Caki2 (cell line): Measurements from ENCODE around the gene GRIK2. TPM values are rescaled to one million over a fixed set of nuclear protein-coding genes. Genes with fewer than 3 reads are reported as not detected.
"Not testable (repeated sequence)": the region's sequence is repeated elsewhere in the genome, so short reads cannot be mapped to it uniquely, and the experiment has no call there.

Source experiments
- DNase-seq: peaks from one replicate; pipeline ENCODE4 v3.0.0-alpha.2; 2015; ENCODE audit warnings: low read depth
- in situ Hi-C: cut with HindIII; loops from 2 replicates; pipeline ENCODE4 v1.10.0; 2016; ENCODE audit warnings: low sequenced_read_pairs, low pct_unique_long_range_greater_than_20kb, mixed read lengths
- total RNA-seq: library from RNA; depleted of rRNA; stranded (reverse); fragments of >200 nt; shearing (Covaris generic); gene quantifications from 2 replicates; pipeline ENCODE4 v1.2.3, GENCODE V29; 2014; ENCODE audit warnings: low replicate concordance; rRNA removed

Gene GRIK2
- 0.03 TPM in 1 of 2 replicates, not detected in the other for total RNA-seq

DNA sequence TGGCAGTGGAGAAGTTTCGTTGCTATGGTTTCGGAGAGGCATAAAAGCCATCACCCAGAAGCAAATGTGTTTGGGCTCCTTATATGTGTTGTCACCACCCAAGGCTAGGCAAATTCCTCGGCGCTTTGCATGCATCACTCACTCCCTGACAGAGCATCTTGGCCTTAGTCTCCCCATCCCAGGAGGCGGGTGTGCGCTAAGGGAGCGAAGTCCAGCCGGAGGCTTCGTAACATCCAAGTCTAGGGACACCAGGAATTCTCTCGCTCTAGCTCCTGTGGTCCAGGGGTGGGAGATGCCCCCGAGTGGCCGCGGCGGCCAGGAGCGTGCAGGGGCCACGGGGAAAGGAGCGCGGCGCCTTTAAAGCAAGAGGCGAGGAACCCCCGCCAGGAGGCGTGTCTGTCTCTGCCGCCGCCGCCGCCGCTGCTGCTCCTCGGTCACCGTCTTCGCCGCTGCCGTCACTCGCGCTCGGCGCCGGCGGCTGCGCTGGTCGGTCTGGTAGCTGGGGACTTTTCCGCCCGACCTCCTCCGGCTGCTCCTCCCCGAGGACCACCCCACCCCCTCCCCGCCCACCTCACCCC is at the start of gene GRIK2:
Gene GRIK2, plus strand, starts transcription at position 458 of the 578 bp plus-strand sequence.
- DNase-seq: peak; percentile 52
- in situ Hi-C loops: no loop called here

- no peak for DNase-seq
- in situ Hi-C loops: no loop called here
Observed at GRCh38 chr6:101344885-101345284, 48.6 kb upstream of the GRIK2 start.

DNA sequence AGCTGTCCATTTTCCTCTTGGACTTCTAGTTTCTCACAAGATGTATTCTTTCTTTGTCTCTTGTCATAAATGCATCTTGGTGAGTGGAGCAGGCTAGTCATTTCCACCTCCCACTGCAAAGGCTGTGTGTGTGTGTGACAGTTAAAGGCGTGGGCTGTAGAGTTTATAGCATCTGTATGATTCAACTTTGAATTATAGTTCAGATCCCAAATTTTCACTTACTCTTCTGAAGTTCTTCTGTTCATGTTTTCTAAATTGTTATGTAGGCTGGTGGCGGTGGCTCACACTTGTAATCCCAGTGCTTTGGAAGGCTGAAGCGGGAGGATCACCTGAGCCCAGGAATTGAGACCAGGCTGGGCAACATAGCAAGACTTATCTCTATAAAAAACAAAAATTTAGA is 44.7 kb upstream of the GRIK2 start:
- DNase-seq: no peak

GRCh38 chr6:101350631-101351030 is 42.9 kb upstream of the GRIK2 start:
- DNase-seq, in situ Hi-C loops: not testable (repeated sequence)

More for the DNA sequence above, 44.7 kb upstream of the GRIK2 start:
- in situ Hi-C loops: no loop called here

DNA sequence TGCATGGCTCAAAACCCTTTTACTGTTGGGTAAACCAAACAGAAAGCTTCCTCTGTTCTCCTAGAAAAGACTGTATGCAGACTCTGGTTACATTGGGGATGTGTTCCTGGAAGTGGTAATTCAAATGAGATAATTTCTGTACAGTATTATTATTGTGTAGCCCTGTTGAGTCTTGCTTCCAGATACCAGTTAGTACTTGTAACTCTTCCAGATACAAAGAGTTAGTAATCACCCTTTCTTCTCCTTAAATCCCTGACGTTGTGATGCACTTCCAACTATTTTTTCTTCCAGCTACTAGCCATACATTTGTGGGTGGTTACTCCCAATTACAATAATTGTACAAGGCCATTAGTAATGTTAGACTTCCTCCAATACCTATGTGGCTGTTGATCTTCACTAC is 42.3 kb upstream of the GRIK2 start:
- no peak for DNase-seq
- in situ Hi-C loops: no loop called here

GRCh38 chr6:101352316-101352715 is 41.2 kb upstream of the GRIK2 start:
- in situ Hi-C loops: no loop called here
- no peak for DNase-seq

DNA sequence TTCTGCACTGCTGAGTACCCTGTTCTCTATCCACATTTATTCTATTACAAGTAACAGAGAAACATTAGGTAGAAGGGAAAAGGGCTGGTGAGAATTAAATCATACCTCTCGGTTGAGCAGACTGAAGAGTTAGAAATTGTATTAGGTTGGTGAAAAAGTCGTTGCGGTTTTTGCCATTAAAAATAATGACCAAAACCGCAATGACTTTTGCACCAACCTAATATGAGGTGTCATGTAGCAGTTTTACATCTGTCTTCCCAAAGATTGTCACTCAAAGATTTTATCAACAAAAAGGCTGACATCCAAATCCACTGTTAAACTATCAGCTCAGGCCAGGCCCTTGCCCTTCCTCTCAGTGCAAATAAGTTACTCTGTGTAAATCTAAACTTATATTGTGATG is 28.3 kb upstream of the GRIK2 start:
- in situ Hi-C loops: no loop called here

DNA sequence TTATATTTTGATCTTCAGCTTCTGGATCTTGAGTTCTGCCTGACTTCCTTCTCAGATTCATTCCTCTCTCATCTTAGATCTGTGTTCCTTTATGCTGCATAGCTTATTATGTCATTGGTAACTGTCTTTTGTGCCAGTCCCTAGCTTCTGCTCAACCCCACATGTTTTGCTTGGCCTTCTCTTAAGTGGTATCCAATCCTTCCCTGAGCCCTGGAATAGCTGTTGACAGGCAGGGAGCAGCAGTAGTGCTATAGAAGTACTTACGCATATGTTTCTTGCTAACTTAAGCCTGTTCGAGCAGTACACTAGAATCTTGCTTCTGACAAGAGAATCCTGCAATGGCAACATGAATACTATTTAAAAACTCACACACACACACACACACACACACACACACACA is 13.6 kb upstream of the GRIK2 start:
- no peak for DNase-seq
- in situ Hi-C loops: no loop called here

More for the DNA sequence above, 28.3 kb upstream of the GRIK2 start:
- no peak for DNase-seq

- DNase-seq: no peak
- in situ Hi-C loops: no loop called here
Observed at GRCh38 chr6:101380897-101381630, 12.4 kb upstream of the GRIK2 start.

DNA sequence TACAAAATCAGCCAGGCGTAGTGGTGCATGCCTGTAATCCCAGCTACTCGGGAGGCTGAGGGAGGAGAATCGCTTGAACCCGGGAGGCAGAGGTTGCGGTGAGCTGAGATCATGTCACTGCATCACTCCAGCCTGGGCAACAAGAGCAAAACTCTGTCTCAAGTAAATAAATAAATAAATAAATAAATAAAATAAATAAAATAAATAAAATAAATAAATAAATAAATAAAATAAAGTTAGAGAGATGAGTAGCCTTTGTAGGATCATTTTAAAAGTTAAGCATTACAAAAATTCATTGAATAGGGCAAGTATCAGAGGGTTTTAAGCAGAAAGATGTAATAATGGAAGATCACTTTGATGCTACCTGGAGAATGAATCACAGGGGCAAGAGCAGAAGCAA is 9.8 kb upstream of the GRIK2 start:
- in situ Hi-C loops, DNase-seq: not testable (repeated sequence)

GRCh38 chr6:101386982-101387381 is 6.5 kb upstream of the GRIK2 start:
- in situ Hi-C loops: no loop called here
- DNase-seq: no peak

GRCh38 chr6:101391772-101392585 is 1.5 kb upstream of the GRIK2 start:
- DNase-seq: peak; percentile 43
- in situ Hi-C loops: no loop called here

GRCh38 chr6:101392586-101393230 is 800 bp upstream of the GRIK2 start:
- DNase-seq: no peak
- in situ Hi-C loops: no loop called here

- in situ Hi-C loops: no loop called here
- peak; percentile 33 for DNase-seq
Observed at GRCh38 chr6:101393829-101394251, 332 bp downstream of the GRIK2 start.

- DNase-seq: no peak
- in situ Hi-C loops: no loop called here
Observed at GRCh38 chr6:101394936-101395335, 1.4 kb downstream of the GRIK2 start.

GRCh38 chr6:101395345-101395744 is 1.8 kb downstream of the GRIK2 start:
- in situ Hi-C loops: no loop called here
- no peak for DNase-seq

GRCh38 chr6:101396548-101397173 is 3.2 kb downstream of the GRIK2 start:
- in situ Hi-C loops: no loop called here
- peak; percentile 30 for DNase-seq

DNA sequence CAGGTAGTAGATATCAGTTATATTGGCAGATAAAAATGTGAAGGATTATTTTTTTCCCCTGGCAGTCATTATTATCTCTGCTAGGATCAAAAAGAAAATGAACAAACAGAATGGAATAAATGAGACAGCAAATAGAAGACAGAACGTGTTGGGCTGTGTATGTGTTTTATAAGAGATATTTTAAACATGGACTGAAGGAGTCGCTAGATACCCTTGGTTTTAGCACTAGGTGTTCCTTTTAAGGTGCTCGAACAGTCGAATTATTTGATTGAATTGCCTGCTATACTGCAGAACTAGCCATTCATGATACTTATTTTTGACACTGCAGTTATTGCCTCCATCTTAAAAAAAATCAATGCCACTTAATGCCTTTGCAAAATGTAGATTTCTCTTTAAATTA is 3.7 kb downstream of the GRIK2 start:
- no peak for DNase-seq
- in situ Hi-C loops: no loop called here
